T-helper 1 cell (primary cell): ENCODE data around the gene GRAMD4.

Experiments
- DNase-seq, 5 donors: peaks; one replicate each; pipeline ENCODE4 v3.0.0-alpha.2; 2012 to 2020

Gene GRAMD4

GRCh38 chr22:46726066-46726985 is 106.1 kb downstream of the GRAMD4 start:
- DNase-seq: no peak

GRCh38 chr22:46726986-46727317 is 106.8 kb downstream of the GRAMD4 start:
- no peak for DNase-seq

GRCh38 chr22:46727813-46728364 is 107.7 kb downstream of the GRAMD4 start:
- no peak for DNase-seq

GRCh38 chr22:46728470-46728869 is 108.3 kb downstream of the GRAMD4 start:
- no peak for DNase-seq
